GM19397 (cell line): ENCODE data around the gene PRTG.
"Not testable (repeated sequence)": the region's sequence is repeated elsewhere in the genome, so short reads cannot be mapped to it uniquely, and the experiment has no call there.

Source experiments
- ATAC-seq: cut with Tn5 transposase; IDR thresholded peaks from one replicate; pipeline ENCODE4 v1.9.1; 2021; ENCODE audit warnings: mild to moderate bottlenecking, moderate library complexity; ENCODE audit not compliant: unreplicated experiment

The PRTG gene

GRCh38 chr15:55750706-55751105, 7.8 kb upstream of the PRTG start:
- ATAC-seq: no peak

GRCh38 chr15:55743729-55744655, 1.0 kb upstream of the PRTG start:
- no peak for ATAC-seq

DNA sequence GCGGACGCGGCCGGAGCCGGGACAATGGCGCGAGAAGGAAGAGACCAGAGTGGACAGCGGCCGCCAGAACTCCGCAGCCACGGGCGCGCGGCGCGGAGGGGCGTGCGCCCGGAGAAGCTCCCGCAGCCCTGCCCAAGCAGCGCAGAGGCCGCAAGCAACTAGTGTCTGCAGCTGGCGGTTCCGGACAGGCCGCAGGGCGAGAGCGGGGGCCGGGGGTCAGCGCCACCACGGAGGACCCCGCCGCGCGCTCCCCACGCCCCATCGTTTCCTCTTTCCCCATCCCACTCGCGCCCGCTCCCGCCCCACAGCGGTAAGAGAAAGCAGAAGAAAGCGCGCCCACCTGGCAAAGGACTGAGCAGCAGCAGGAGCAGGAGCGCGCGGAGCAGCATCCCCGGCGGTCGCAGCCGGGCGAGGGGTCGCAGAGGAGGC, 440 bp downstream of the PRTG start:
- no peak for ATAC-seq

GRCh38 chr15:55741833-55742497, 987 bp downstream of the PRTG start:
- no peak for ATAC-seq

GRCh38 chr15:55740981-55741832, 1.7 kb downstream of the PRTG start:
- no peak for ATAC-seq

DNA sequence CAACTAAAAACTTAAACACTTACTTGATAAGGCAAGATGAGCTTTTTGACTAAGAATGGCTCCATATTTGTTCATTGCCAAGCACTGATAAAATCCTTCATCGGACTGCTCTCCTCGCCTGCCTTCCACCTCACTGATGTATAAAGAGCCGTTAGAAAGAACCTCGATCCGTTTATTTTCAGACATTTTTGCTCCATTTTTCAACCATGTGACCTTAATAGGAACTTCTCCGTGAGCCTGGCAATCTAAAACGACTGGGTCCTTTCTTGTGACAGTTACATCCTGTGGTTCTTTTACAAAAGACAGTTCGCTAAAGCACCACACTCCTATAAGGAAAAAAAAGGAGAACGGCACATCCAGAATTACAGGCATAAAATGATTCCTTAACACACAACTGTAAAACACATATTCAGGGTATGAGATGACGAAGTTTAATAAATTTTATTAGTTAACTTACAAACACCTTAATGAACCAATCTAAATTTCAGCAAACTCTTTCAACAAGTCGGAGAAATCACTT, 2.5 kb downstream of the PRTG start:
- no peak for ATAC-seq

DNA sequence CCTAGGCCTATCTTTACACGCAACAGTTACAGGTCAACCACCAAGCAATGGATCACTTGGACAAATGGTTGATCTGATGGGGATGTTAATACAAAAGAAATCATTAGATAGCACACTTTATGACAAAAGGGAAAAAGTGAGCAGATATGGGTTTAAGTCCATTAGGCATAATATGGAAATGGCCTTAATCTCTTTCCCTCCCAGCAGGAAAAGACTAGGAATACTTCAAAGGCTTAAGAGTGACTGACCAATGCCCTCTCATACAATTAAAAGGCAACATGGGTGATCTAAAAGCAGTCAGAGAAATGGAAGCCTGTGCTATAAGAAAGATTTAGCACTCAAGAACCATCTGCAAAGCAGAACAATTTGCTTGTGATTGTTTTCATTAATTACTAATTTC, 3.3 kb downstream of the PRTG start:
- no peak for ATAC-seq

GRCh38 chr15:55738715-55739114, 4.2 kb downstream of the PRTG start:
- no peak for ATAC-seq

GRCh38 chr15:55737373-55737772, 5.6 kb downstream of the PRTG start:
- ATAC-seq: no peak

GRCh38 chr15:55736756-55737155, 6.2 kb downstream of the PRTG start:
- no peak for ATAC-seq

- no peak for ATAC-seq
These were observed 8.3 kb downstream of the PRTG start for GRCh38 chr15:55734641-55735040.

- ATAC-seq: not testable (repeated sequence)
These were observed 9.5 kb downstream of the PRTG start for GRCh38 chr15:55733461-55733860.

GRCh38 chr15:55721554-55722185, 21.3 kb downstream of the PRTG start:
- no peak for ATAC-seq

DNA sequence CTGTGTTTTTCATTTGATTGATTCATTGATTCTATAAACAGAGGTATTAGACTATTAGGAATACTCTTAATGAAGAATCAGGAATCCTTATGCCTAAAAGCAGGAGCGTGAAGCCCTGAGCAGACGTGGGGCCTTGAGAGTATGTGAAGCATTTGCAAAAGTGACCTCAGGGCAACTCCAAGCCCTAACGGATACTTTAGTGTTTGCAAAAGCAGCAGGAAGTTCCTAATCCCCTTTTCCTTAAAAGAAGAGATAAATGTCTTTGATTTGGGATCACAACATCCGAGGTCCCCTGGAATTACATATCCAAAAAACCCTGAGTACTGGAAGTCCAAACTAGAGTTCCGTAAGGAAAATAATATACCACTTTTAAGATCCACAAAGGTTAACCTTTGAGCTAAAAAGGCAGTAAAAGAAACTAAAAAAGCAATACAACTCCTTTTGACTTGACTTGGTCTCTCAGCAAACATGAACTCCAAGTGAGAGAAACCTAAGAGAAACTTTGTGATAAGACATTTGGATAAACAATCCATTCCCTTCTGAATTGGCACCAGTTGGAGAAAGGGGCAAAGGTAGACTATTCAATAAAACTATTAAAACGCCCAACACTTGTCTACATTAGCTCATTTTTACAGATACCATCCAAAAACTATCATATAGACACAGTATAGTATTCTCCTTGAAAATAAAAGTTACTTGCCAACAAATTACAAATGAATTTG, 27.4 kb downstream of the PRTG start:
- no peak for ATAC-seq

- ATAC-seq: no peak
These were observed 28.9 kb downstream of the PRTG start for GRCh38 chr15:55714064-55714463.

- no peak for ATAC-seq
These were observed 30.6 kb downstream of the PRTG start for GRCh38 chr15:55712363-55712762.

- no peak for ATAC-seq
These were observed 32.7 kb downstream of the PRTG start for GRCh38 chr15:55710286-55710685.

DNA sequence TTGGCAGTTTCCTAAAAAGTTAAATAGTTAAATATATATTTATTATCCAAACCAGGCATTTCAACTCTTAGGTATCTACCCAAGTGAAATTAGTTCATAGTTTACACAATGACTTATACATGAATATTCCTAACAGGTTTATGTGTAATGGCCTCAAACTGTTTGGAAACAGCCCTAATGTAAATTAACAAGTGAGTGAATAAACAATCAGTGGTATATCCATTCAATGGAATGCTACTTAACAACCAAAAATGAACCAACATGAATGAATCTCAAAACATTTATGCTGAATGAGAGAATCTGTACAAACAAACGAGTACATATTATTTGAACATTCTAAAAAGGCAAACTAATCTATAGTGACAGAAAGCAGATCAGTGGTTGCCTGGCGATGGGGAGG, 33.5 kb downstream of the PRTG start:
- no peak for ATAC-seq

GRCh38 chr15:55708720-55709119, 34.2 kb downstream of the PRTG start:
- no peak for ATAC-seq

GRCh38 chr15:55707951-55708350, 35.0 kb downstream of the PRTG start:
- ATAC-seq: no peak
